Lower leg skin (tissue), 3 donors: ENCODE results near the gene XPA.

Experiments used
- POLR2A ChIP-seq, 2 donors: fragments of 450-650 bp; IDR thresholded peaks; one replicate each; pipeline ENCODE4 v1.6.1; 2016 to 2017; ENCODE audit warnings: antibody characterized with exemption in 2 of 2, mild to moderate bottlenecking in 1 of 2, moderate library complexity in 1 of 2
- TF ChIP-seq, protein P1 (sequence below), 3 donors: fragments of 450-650 bp; IDR thresholded peaks; one replicate each; pipeline ENCODE4 v1.5.1; 2016; ENCODE audit warnings: antibody characterized with exemption in 3 of 3, mild to moderate bottlenecking in 3 of 3, moderate library complexity in 2 of 3

DNA sequence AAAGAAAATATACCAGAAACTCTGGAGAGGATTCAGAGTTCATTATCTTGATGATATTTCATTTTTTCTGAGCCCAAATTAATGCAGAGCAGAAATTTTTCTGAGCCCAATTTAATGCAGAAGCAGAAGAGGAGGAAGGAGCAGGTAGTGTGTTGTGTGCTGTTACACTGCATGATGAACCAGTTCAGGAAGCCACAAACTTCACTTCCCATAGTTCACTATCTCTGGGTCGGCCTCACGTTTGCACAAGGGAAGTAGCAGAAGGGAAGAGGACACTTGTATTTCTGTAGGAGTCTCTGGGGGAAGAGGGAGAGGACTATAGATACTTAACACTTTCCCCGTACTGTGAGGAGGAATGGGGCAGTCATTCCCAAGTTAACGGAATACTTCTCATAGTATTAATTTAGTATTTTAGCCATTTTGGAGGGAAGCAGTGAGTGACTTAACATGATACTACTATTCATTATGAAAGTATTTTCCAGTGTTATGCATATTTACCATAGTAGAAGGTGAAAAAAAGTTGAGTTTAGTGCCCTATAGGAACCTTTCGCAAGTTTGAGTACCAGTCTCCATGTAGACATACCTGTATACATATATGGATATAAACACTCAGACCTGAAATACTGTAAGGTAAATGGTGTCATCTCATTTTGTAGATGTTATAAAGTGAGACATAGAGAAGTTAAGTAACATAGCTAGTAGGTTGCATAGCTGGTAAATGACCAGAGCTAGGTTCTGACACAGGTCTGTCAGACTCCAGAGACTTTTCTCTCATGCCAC, 30.0 kb downstream of the XPA start:
- TF ChIP-seq, protein P1, sequence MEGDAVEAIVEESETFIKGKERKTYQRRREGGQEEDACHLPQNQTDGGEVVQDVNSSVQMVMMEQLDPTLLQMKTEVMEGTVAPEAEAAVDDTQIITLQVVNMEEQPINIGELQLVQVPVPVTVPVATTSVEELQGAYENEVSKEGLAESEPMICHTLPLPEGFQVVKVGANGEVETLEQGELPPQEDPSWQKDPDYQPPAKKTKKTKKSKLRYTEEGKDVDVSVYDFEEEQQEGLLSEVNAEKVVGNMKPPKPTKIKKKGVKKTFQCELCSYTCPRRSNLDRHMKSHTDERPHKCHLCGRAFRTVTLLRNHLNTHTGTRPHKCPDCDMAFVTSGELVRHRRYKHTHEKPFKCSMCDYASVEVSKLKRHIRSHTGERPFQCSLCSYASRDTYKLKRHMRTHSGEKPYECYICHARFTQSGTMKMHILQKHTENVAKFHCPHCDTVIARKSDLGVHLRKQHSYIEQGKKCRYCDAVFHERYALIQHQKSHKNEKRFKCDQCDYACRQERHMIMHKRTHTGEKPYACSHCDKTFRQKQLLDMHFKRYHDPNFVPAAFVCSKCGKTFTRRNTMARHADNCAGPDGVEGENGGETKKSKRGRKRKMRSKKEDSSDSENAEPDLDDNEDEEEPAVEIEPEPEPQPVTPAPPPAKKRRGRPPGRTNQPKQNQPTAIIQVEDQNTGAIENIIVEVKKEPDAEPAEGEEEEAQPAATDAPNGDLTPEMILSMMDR (IDR thresholded peaks at IDR 0.05) = no peak
- TF ChIP-seq POLR2A (IDR thresholded peaks at IDR 0.05) = no peak
